HG03442 (cell line): ENCODE measurements around the gene CCDC184.
"Not testable (repeated sequence)": the region's sequence is repeated elsewhere in the genome, so short reads cannot be mapped to it uniquely, and the experiment has no call there.

Experiments used
- ATAC-seq: cut with Tn5 transposase; IDR thresholded peaks from one replicate; pipeline ENCODE4 v1.9.1; 2021; ENCODE audit warnings: mild to moderate bottlenecking, moderate library complexity; ENCODE audit not compliant: unreplicated experiment

The CCDC184 gene

DNA sequence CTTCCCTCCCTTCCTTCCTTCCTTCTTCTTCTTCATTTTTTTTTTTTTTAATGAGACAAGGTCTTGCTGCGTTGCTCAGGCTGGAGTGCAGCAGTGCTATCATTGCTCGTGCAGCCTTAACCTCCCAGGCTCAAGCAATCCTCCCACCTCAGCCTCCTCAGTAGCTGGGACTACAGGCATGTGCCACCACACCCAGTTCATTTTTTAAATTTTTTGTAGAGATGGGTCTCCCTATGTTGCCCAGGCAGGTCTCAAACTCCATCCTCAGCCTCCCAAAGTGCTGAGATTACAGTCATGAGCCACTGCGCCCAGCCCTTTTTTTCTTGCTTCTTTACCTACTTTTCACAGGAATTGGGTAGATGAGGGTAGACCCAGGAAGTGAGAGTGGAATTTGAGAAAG, 18.1 kb downstream of the CCDC184 start:
- ATAC-seq = no peak

GRCh38 chr12:48202766-48203165, 19.3 kb downstream of the CCDC184 start:
- no peak for ATAC-seq

- no peak for ATAC-seq
Observed at GRCh38 chr12:48203192-48203591, 19.7 kb downstream of the CCDC184 start, which contains the start of gene OR10AD1. OR10AD1 (minus strand) TSS chr12:48203292; CDS start chr12:48203292, 0 bp downstream.

- not testable (repeated sequence) for ATAC-seq
Observed at GRCh38 chr12:48209495-48209894, 26.1 kb downstream of the CCDC184 start.

- no peak for ATAC-seq
Observed at GRCh38 chr12:48216785-48217184, 33.3 kb downstream of the CCDC184 start.

GRCh38 chr12:48219631-48220030, 36.2 kb downstream of the CCDC184 start:
- no peak for ATAC-seq

DNA sequence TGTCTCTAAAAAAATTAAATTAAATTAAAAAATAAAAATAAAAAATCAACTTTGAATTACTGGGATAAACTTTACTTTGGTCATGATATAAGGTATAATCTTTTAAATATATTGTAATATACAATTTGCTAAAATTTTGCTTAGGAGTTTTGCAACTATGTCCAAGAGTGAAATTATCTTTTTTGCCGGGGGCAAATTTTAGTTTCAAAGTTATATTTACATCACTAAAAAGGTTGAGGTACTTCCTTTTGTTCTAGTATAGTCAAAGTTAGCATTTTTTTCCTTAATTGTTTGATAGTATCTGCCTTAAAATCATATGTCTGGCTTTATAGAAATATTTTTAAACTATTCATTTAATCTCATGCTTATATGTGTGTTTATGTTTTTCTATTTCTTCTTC, 37.3 kb downstream of the CCDC184 start:
- no peak for ATAC-seq

- ATAC-seq = no peak
Observed at GRCh38 chr12:48221645-48222044, 38.2 kb downstream of the CCDC184 start.

GRCh38 chr12:48224533-48224932, 41.1 kb downstream of the CCDC184 start:
- not testable (repeated sequence) for ATAC-seq

- not testable (repeated sequence) for ATAC-seq
Observed at GRCh38 chr12:48231169-48231958, 47.9 kb downstream of the CCDC184 start.
